H1 (cell line): ENCODE results near the gene ZBTB9. TPM values are rescaled to one million over a fixed set of nuclear protein-coding genes. Genes with fewer than 3 reads are reported as not detected.

Experiments
- CTCF ChIA-PET: fragments of 300-600 bp; sonication (Branson Sonifier 250); formaldehyde crosslinking; loops from one replicate; lab custom pipeline; 2021; ENCODE audit not compliant: partially characterized antibody; lab: Charles Lee
- POLR2A ChIA-PET: fragments of 300-600 bp; sonication (Branson Sonifier 250); formaldehyde crosslinking; loops from one replicate; lab custom pipeline; 2021; ENCODE audit warnings: inconsistent platforms; ENCODE audit not compliant: partially characterized antibody; lab: Charles Lee
- DNase-seq, 2 experiments: peaks; one replicate each; pipeline versions ENCODE4 v3.0.0 to v3.0.0-alpha.2; 2010 to 2022; ENCODE audit warnings: low spot score in 2 of 2, low read depth in 1 of 2, mixed read lengths in 1 of 2
- FAIRE-seq: peaks from 2 replicates; lab custom pipeline; 2011; peaks lifted over from hg19 to GRCh38; lab: Jason Lieb, UNC
- H2AFZ ChIP-seq: 2 replicates; pipeline ENCODE4 v1.8.1; 2012; ENCODE audit warnings: low read length, inconsistent platforms
- H2AK5ac ChIP-seq: 2 replicates; pipeline ENCODE4 v1.6.1; 2013; ENCODE audit warnings: low read depth, low read length
- H2BK120ac ChIP-seq: replicated peaks from 2 replicates; pipeline ENCODE3; 2013; ENCODE audit warnings: low read depth, low read length, inconsistent platforms
- H2BK12ac ChIP-seq: 2 replicates; pipeline ENCODE4 v1.6.1; 2013; ENCODE audit warnings: low read depth, low read length
- H2BK15ac ChIP-seq: 2 replicates; pipeline ENCODE4 v1.6.1; 2013; ENCODE audit warnings: low read length
- H2BK20ac ChIP-seq: 2 replicates; pipeline ENCODE4 v1.6.1; 2013; ENCODE audit warnings: low read length
- H2BK5ac ChIP-seq: 2 replicates; pipeline ENCODE4 v1.6.1; 2013; ENCODE audit warnings: low read depth, low read length
- H3K14ac ChIP-seq: 2 replicates; pipeline ENCODE4 v1.6.1; 2013; ENCODE audit warnings: inconsistent platforms; ENCODE audit not compliant: insufficient read length
- H3K18ac ChIP-seq: 2 replicates; pipeline ENCODE4 v1.6.1; 2013; ENCODE audit warnings: low read length; ENCODE audit errors: extremely low read depth
- H3K23ac ChIP-seq: 2 replicates; pipeline ENCODE4 v1.6.1; 2013; ENCODE audit warnings: inconsistent platforms; ENCODE audit not compliant: insufficient read length
- H3K23me2 ChIP-seq: 2 replicates; pipeline ENCODE4 v1.6.1; 2013; ENCODE audit warnings: low read depth, low read length
- H3K27ac ChIP-seq: 2 replicates; pipeline ENCODE4 v1.6.1; 2011; ENCODE audit warnings: low read depth, low read length, inconsistent platforms
- H3K27me3 ChIP-seq, 4 experiments: replicated peaks in 1 of 4; 1 replicate in 1 of 4; 2 replicates in 3 of 4; pipeline versions ENCODE4 v1.6.1 to v1.8.1; 2011 to 2013; ENCODE audit warnings: low read length in 3 of 4, mild to moderate bottlenecking in 3 of 4, inconsistent platforms in 2 of 4, mixed read lengths in 2 of 4, moderate library complexity in 1 of 4; ENCODE audit not compliant: control insufficient read depth in 3 of 4, insufficient read depth in 3 of 4; ENCODE audit errors: extremely low read depth in 1 of 4
- H3K36me3 ChIP-seq, 4 experiments: 2 replicates each; pipeline versions ENCODE4 v1.6.1 to v1.8.1; 2011 to 2013; ENCODE audit warnings: mild to moderate bottlenecking in 4 of 4, low read length in 3 of 4, moderate library complexity in 2 of 4, control low read depth in 1 of 4, inconsistent platforms in 1 of 4; ENCODE audit not compliant: insufficient read depth in 4 of 4, control insufficient read depth in 2 of 4
- H3K4ac ChIP-seq: replicated peaks from 2 replicates; pipeline ENCODE3; 2013; ENCODE audit warnings: low read length, low read depth, mixed read lengths, inconsistent platforms; ENCODE audit not compliant: insufficient read length
- H3K4me1 ChIP-seq, 4 experiments: replicated peaks in 1 of 4; 1 replicate in 1 of 4; 2 replicates in 3 of 4; pipeline versions ENCODE4 v1.6.1 to v1.8.1; 2011 to 2013; ENCODE audit warnings: low read length in 3 of 4, inconsistent platforms in 2 of 4, mixed read lengths in 1 of 4; ENCODE audit not compliant: insufficient read depth in 4 of 4, control insufficient read depth in 3 of 4
- H3K4me2 ChIP-seq, 2 experiments: 2 replicates each; pipeline versions ENCODE4 v1.6.1 to v1.8.1; 2011 to 2013; ENCODE audit warnings: low read depth in 2 of 2, low read length in 2 of 2, control low read depth in 1 of 2, inconsistent platforms in 1 of 2, mild to moderate bottlenecking in 1 of 2; ENCODE audit not compliant: insufficient read depth in 1 of 2
- H3K4me3 ChIP-seq, 4 experiments: fragments of 200-600, 300-600 bp in 1 of 4; sonication (generic), shearing (Covaris generic), sonication (Bioruptor Twin) in 1 of 4; 2 replicates each; pipeline versions ENCODE4 v1.5.1 to v1.8.1; 2011 to 2016; ENCODE audit warnings: low read length in 4 of 4, low read depth in 3 of 4, control low read depth in 2 of 4, inconsistent platforms in 2 of 4, mild to moderate bottlenecking in 2 of 4, mixed read lengths in 1 of 4, moderate library complexity in 1 of 4; ENCODE audit not compliant: insufficient read depth in 2 of 4; ENCODE audit errors: extremely low read depth in 1 of 4
- H3K56ac ChIP-seq: replicated peaks from 2 replicates; pipeline ENCODE3; 2013; ENCODE audit warnings: low read depth, mild to moderate bottlenecking, mixed read lengths, low read length, inconsistent platforms; ENCODE audit not compliant: insufficient read length
- H3K79me1 ChIP-seq: 2 replicates; pipeline ENCODE4 v1.6.1; 2013; ENCODE audit warnings: low read depth, low read length, control low read depth
- H3K79me2 ChIP-seq, 2 experiments: 2 replicates each; pipeline versions ENCODE4 v1.6.1 to v1.8.1; 2012 to 2013; ENCODE audit warnings: low read length in 2 of 2, mild to moderate bottlenecking in 2 of 2, inconsistent platforms in 1 of 2; ENCODE audit not compliant: insufficient read depth in 2 of 2, control insufficient read depth in 1 of 2
- H3K9ac ChIP-seq, 4 experiments: replicated peaks in 1 of 4; 1 replicate in 1 of 4; 2 replicates in 3 of 4; pipeline versions ENCODE4 v1.6.1 to v1.8.1; 2011 to 2013; ENCODE audit warnings: low read depth in 3 of 4, low read length in 3 of 4, control low read depth in 2 of 4, mild to moderate bottlenecking in 2 of 4, moderate library complexity in 2 of 4, inconsistent platforms in 1 of 4; ENCODE audit errors: extremely low read depth in 1 of 4
- H3K9me3 ChIP-seq, 2 experiments: 2 replicates each; pipeline versions ENCODE4 v1.6.1 to v1.8.1; 2012 to 2013; ENCODE audit warnings: mild to moderate bottlenecking in 2 of 2, moderate library complexity in 2 of 2, control low read depth in 1 of 2, inconsistent platforms in 1 of 2, low read depth in 1 of 2, low read length in 1 of 2, mixed read lengths in 1 of 2; ENCODE audit not compliant: insufficient read depth in 2 of 2
- H4K20me1 ChIP-seq, 2 experiments: replicated peaks in 1 of 2; 2 replicates each; pipeline versions ENCODE3 to v1.8.1; 2011 to 2013; ENCODE audit warnings: inconsistent platforms in 2 of 2, low read length in 2 of 2, mild to moderate bottlenecking in 1 of 2; ENCODE audit not compliant: insufficient read depth in 2 of 2, control insufficient read depth in 1 of 2
- H4K5ac ChIP-seq: 2 replicates; pipeline ENCODE4 v1.6.1; 2013; ENCODE audit warnings: low read length, low read depth, mixed read lengths, inconsistent platforms; ENCODE audit not compliant: insufficient read length
- H4K8ac ChIP-seq: 2 replicates; pipeline ENCODE4 v1.8.0; 2013; ENCODE audit warnings: mild to moderate bottlenecking, moderate library complexity, low read length, inconsistent platforms; ENCODE audit not compliant: insufficient read depth; ENCODE audit errors: extremely low read depth
- H4K91ac ChIP-seq: replicated peaks from 2 replicates; pipeline ENCODE3; 2013; ENCODE audit warnings: low read length, mixed read lengths, inconsistent platforms; ENCODE audit not compliant: insufficient read length
- ASH2L ChIP-seq: fragments of 200-600, 300-600 bp; sonication (generic); IDR thresholded peaks from one replicate; pipeline ENCODE4 v1.7.1; 2017; ENCODE audit warnings: low read length
- ATF3 ChIP-seq: IDR thresholded peaks from 2 replicates; pipeline ENCODE4 v1.6.1; 2011; ENCODE audit warnings: low read depth, mild to moderate bottlenecking, low read length; ENCODE audit not compliant: insufficient read depth
- BCL11A ChIP-seq, 2 experiments: IDR thresholded peaks; one replicate each; pipeline ENCODE4 v1.6.1; 2011; ENCODE audit warnings: low read depth in 2 of 2, low read length in 2 of 2, mild to moderate bottlenecking in 2 of 2
- CBX5 ChIP-seq: fragments of 300-800, 300-1000 bp; sonication (generic); IDR thresholded peaks from 2 replicates; pipeline ENCODE4 v1.7.1; 2016; ENCODE audit warnings: antibody characterized with exemption, low read length, low read depth
- CHD2 ChIP-seq: IDR thresholded peaks from 2 replicates; pipeline ENCODE4 v1.6.1; 2012; ENCODE audit warnings: low read length, improper control_type of control experiment
- E2F6 ChIP-seq: IDR thresholded peaks from 2 replicates; pipeline ENCODE4 v1.6.1; 2012; ENCODE audit warnings: inconsistent platforms
- EZH2 ChIP-seq: fragments of 200-600 bp; sonication (generic); IDR thresholded peaks from 2 replicates; pipeline ENCODE4 v1.7.1; 2012; ENCODE audit warnings: low read depth, mild to moderate bottlenecking, moderate library complexity, low read length, inconsistent platforms; ENCODE audit not compliant: severe bottlenecking
- HDAC2 ChIP-seq, 2 experiments: fragments of 300-600 bp in 1 of 2; sonication (generic) in 1 of 2; IDR thresholded peaks; 2 replicates each; pipeline ENCODE4 v1.6.1; 2011 to 2012; ENCODE audit warnings: low read depth in 2 of 2, low read length in 2 of 2, mild to moderate bottlenecking in 2 of 2, moderate library complexity in 2 of 2, borderline replicate concordance in 1 of 2, inconsistent platforms in 1 of 2
- KDM1A ChIP-seq: fragments of 200-600, 300-600 bp; sonication (generic); IDR thresholded peaks from 2 replicates; pipeline ENCODE4 v1.7.1; 2016; ENCODE audit warnings: mild to moderate bottlenecking, low read length, borderline replicate concordance
- NRF1 ChIP-seq: IDR thresholded peaks from 2 replicates; pipeline ENCODE4 v1.6.1; 2011; ENCODE audit warnings: mild to moderate bottlenecking, low read depth, low read length, improper control_type of control experiment
- PHF8 ChIP-seq: fragments of 200-600 bp; sonication (generic); conservative IDR thresholded peaks from 2 replicates; pipeline ENCODE4 v1.7.1; 2012; ENCODE audit warnings: low read depth, mild to moderate bottlenecking, inconsistent platforms, low read length, moderate library complexity
- SIN3A ChIP-seq, 2 experiments: IDR thresholded peaks in 1 of 2; conservative IDR thresholded peaks in 1 of 2; 2 replicates each; pipeline ENCODE4 v1.6.1; 2011 to 2012; ENCODE audit warnings: low read length in 2 of 2, improper control_type of control experiment in 1 of 2, low read depth in 1 of 2, mild to moderate bottlenecking in 1 of 2
- SIX5 ChIP-seq: IDR thresholded peaks from 2 replicates; pipeline ENCODE4 v1.6.1; 2011; ENCODE audit warnings: mild to moderate bottlenecking, low read depth, low read length
- WGBS, 2 experiments: shearing (Covaris generic) in 1 of 2; methylation state at CpG; one replicate each; pipeline versions ENCODE4 v1.1.6 to v1.1.7; 2013 to 2015; ENCODE audit warnings: low lambda C conversion rate in 2 of 2, mixed read lengths in 2 of 2, inconsistent platforms in 1 of 2, low coverage in 1 of 2, missing lambda C conversion rate in 1 of 2; ENCODE audit not compliant: insufficient replicate concordance in 2 of 2, insufficient coverage in 1 of 2, insufficient read length in 1 of 2; ENCODE audit errors: extremely low coverage in 1 of 2, missing lambda C conversion rate in 1 of 2; 5-methylcytosine and 5-hydroxymethylcytosine counted together
- polyA plus RNA-seq, 7 experiments: library from polyadenylated mRNA; depleted of rRNA in 3 of 7; stranded (reverse) in 5 of 7; unstranded in 2 of 7; fragments of >200 nt in 5 of 7; fragments of 200-250 nt in 2 of 7; gene quantifications; 1 replicate in 5 of 7; 2 replicates in 1 of 7; 4 replicates in 1 of 7; pipeline versions ENCODE4 v1.2.1 to v1.2.3, GENCODE V29; 2011 to 2013; ENCODE audit warnings: missing spikeins in 2 of 7, mixed read lengths in 2 of 7
- total RNA-seq: library from RNA; stranded (reverse); fragmentation: NEBNext Ultra II Directional; extraction: Animal tissue kit (Norgen Biotek cat#: 25700); gene quantifications from 2 replicates; pipeline ENCODE4 v1.2.1, GENCODE V29; 2021

The ZBTB9 gene
- total and polyA plus RNA-seq, 2 of the 8 experiments (the other 6 are each of a cell fraction or from before 2014, with no cell fraction given), result 16.9 to 20.2 TPM

GRCh38 chr6:33477864-33478263, 23.5 kb downstream of the ZBTB9 start:
- Histone ChIP-seq H3K23me2 (no peaks in the 10 kb centered on the region), H4K5ac (no peak overlapping the region), H2AFZ (no peak overlapping the region), H3K27ac (no peak overlapping the region), H2AK5ac (no peak overlapping the region), H2BK15ac (no peak overlapping the region), H3K79me1 (no peaks in the 10 kb centered on the region), H3K14ac (no peak overlapping the region), H3K27me3 (no peaks in the 10 kb centered on the region), H4K20me1 (no peaks in the 10 kb centered on the region), H2BK5ac (no peak overlapping the region), H3K4me1 (no peaks in the 10 kb centered on the region), H3K79me2 (no peaks in the 10 kb centered on the region), H4K8ac (no peak overlapping the region), H2BK12ac (no peak overlapping the region), H2BK120ac (no peak overlapping the region), H3K9ac (no peak overlapping the region), H3K23ac (no peak overlapping the region), H3K4me2 (no peak overlapping the region), H3K18ac (no peak overlapping the region), H3K4ac (no peak overlapping the region), H3K36me3 (no peaks in the 10 kb centered on the region), H3K56ac (no peak overlapping the region), H2BK20ac (no peak overlapping the region), H4K91ac (no peak overlapping the region), H3K9me3 (no peaks in the 10 kb centered on the region), H3K4me3 (no peak overlapping the region)
- POLR2A ChIA-PET, result interaction anchor here (1.7 kb wide), 1 partner anchor 22 kb away, joined by 4 read pairs; no protein-coding TSS in a partner anchor
- no peak for DNase-seq
- WGBS, 2 experiments, result 90% methylated on average over 3 of the region's 3 CpGs; no CpG with 5 or more reads in 1 of the 2 experiments
- CTCF ChIA-PET, result interaction anchor here (0.9 to 1.3 kb wide), 3 partner anchors 11 to 133 kb away, joined by 4 to 7 read pairs (median 5); no protein-coding TSS in a partner anchor
- no peak for FAIRE-seq
- no peak for TF ChIP-seq HDAC2 (IDR thresholded peaks at IDR 0.05; ENCODE audit: borderline replicate concordance in 1 of 2, low read depth in 2 of 2, low read length in 2 of 2)
- no peak for TF ChIP-seq CHD2
- TF ChIP-seq PHF8, result no peak
- no peak for TF ChIP-seq BCL11A (IDR thresholded peaks at IDR 0.05; ENCODE audit: low read depth in 2 of 2, low read length in 2 of 2)
- TF ChIP-seq E2F6, result no peak
- no peak for TF ChIP-seq ATF3
- TF ChIP-seq EZH2, result no peak
- TF ChIP-seq SIN3A (conservative IDR thresholded peaks at IDR 0.05 in 1 of 2, IDR thresholded peaks at IDR 0.05 in 1 of 2; ENCODE audit: low read depth in 1 of 2, low read length in 2 of 2), result no peak
- TF ChIP-seq CBX5, result no peak
- TF ChIP-seq KDM1A, result no peak
- no peak for TF ChIP-seq ASH2L
- no peak for TF ChIP-seq SIX5
- TF ChIP-seq NRF1, result no peak
